ENCODE data around the gene NFATC1. TPM values are rescaled to one million over a fixed set of nuclear protein-coding genes. Genes with fewer than 3 reads are reported as not detected.

The NFATC1 gene
- total RNA-seq, 1 donor from 2014 or later = 16.6 TPM

- H3K4me1 ChIP-seq = no peaks in the 10 kb centered on the region
- intact Hi-C loops (cut with DNase I) = no loop called here
- peaks cover 6% of the 10 kb centered on the region for H3K27me3 ChIP-seq
- peaks cover 11% of the 10 kb centered on the region for H3K36me3 ChIP-seq
- no peak overlapping the region for H3K27ac ChIP-seq
- DNase-seq (peak; percentile 54), ATAC-seq (no peak)
- TF ChIP-seq, protein P1, sequence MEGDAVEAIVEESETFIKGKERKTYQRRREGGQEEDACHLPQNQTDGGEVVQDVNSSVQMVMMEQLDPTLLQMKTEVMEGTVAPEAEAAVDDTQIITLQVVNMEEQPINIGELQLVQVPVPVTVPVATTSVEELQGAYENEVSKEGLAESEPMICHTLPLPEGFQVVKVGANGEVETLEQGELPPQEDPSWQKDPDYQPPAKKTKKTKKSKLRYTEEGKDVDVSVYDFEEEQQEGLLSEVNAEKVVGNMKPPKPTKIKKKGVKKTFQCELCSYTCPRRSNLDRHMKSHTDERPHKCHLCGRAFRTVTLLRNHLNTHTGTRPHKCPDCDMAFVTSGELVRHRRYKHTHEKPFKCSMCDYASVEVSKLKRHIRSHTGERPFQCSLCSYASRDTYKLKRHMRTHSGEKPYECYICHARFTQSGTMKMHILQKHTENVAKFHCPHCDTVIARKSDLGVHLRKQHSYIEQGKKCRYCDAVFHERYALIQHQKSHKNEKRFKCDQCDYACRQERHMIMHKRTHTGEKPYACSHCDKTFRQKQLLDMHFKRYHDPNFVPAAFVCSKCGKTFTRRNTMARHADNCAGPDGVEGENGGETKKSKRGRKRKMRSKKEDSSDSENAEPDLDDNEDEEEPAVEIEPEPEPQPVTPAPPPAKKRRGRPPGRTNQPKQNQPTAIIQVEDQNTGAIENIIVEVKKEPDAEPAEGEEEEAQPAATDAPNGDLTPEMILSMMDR (IDR thresholded peaks at IDR 0.05) = no peak
- H3K4me3 ChIP-seq = no peak overlapping the region
- H3K9me3 ChIP-seq = no peaks in the 10 kb centered on the region
Measured at GRCh38 chr18:79532313-79533007, 136.7 kb downstream of the NFATC1 start.

- Histone ChIP-seq H3K9me3 (no peaks in the 10 kb centered on the region), H3K27me3 (peaks cover 6% of the 10 kb centered on the region), H3K36me3 (peaks cover 5% of the 10 kb centered on the region), H3K4me1 (no peaks in the 10 kb centered on the region), H3K27ac (no peak overlapping the region), H3K4me3 (no peak overlapping the region)
- peak; percentile 50 for DNase-seq
- TF ChIP-seq, protein P1 (IDR thresholded peaks at IDR 0.05) = no peak
- no peak for ATAC-seq
- intact Hi-C loops (cut with DNase I) = no loop called here
Measured at GRCh38 chr18:79533146-79533545, 137.4 kb downstream of the NFATC1 start.

GRCh38 chr18:79533591-79533990 lies 137.9 kb downstream of the NFATC1 start:
- intact Hi-C loops (cut with DNase I) = no loop called here
- H3K4me1 ChIP-seq = no peaks in the 10 kb centered on the region
- ATAC-seq = no peak
- TF ChIP-seq, protein P1 (IDR thresholded peaks at IDR 0.05) = no peak
- H3K4me3 ChIP-seq = no peak overlapping the region
- peaks cover under 1% of the 10 kb centered on the region for H3K36me3 ChIP-seq
- peak; percentile 36 for DNase-seq
- peaks cover 6% of the 10 kb centered on the region for H3K27me3 ChIP-seq
- no peak overlapping the region for H3K27ac ChIP-seq
- no peaks in the 10 kb centered on the region for H3K9me3 ChIP-seq

DNA sequence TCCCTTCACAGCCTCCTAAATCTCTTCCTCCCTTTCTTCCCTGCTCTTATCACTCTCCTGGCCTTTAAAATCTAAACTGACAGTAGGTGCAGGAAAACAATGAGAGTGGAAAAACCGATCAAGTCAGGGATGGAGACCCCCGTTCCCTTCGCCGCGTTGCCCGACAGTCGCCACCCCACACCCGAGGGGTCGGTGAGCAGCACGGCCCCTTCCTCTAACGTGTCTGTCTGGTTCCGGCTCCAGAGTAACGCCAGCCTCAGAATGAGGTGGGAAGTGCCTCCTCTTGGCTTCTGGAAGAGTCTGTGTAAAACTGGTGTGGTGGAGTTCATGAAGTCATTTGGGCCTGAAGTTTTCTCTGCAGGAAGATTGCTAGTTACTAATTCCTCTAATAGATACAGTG lies 138.6 kb downstream of the NFATC1 start:
- H3K27ac ChIP-seq = no peak overlapping the region
- no peaks in the 10 kb centered on the region for H3K4me1 ChIP-seq
- H3K36me3 ChIP-seq = no peaks in the 10 kb centered on the region
- no peaks in the 10 kb centered on the region for H3K9me3 ChIP-seq
- no peak overlapping the region for H3K4me3 ChIP-seq
- DNase-seq (peak; percentile 48), ATAC-seq (no peak)
- intact Hi-C loops (cut with DNase I) = no loop called here
- H3K27me3 ChIP-seq = peaks cover 6% of the 10 kb centered on the region
- TF ChIP-seq, protein P1 (IDR thresholded peaks at IDR 0.05) = no peak

GRCh38 chr18:79537758-79538157 lies 142.0 kb downstream of the NFATC1 start:
- no peaks in the 10 kb centered on the region for H3K36me3 ChIP-seq
- no peaks in the 10 kb centered on the region for H3K9me3 ChIP-seq
- TF ChIP-seq, protein P1 (IDR thresholded peaks at IDR 0.05) = no peak
- H3K27me3 ChIP-seq = peaks cover 6% of the 10 kb centered on the region
- ATAC-seq (no peak), DNase-seq (no peak)
- H3K4me3 ChIP-seq = no peak overlapping the region
- intact Hi-C loops (cut with DNase I) = no loop called here
- no peak overlapping the region for H3K27ac ChIP-seq
- H3K4me1 ChIP-seq = no peaks in the 10 kb centered on the region
